Myocyte (in vitro differentiated cells): Measurements from ENCODE around the gene NTSR1. TPM values are rescaled to one million over a fixed set of nuclear protein-coding genes. Genes with fewer than 3 reads are reported as not detected.

Experiments
- DNase-seq: peaks from one replicate; pipeline ENCODE4 v3.0.0-alpha.2; 2012; ENCODE audit warnings: low read depth
- total RNA-seq: library from RNA; depleted of rRNA; stranded (reverse); fragments of >200 nt; gene quantifications from 2 replicates; pipeline ENCODE4 v1.2.3, GENCODE V29; 2014

The NTSR1 gene
- total RNA-seq, 1 donor from 2014 or later = not detected

DNA sequence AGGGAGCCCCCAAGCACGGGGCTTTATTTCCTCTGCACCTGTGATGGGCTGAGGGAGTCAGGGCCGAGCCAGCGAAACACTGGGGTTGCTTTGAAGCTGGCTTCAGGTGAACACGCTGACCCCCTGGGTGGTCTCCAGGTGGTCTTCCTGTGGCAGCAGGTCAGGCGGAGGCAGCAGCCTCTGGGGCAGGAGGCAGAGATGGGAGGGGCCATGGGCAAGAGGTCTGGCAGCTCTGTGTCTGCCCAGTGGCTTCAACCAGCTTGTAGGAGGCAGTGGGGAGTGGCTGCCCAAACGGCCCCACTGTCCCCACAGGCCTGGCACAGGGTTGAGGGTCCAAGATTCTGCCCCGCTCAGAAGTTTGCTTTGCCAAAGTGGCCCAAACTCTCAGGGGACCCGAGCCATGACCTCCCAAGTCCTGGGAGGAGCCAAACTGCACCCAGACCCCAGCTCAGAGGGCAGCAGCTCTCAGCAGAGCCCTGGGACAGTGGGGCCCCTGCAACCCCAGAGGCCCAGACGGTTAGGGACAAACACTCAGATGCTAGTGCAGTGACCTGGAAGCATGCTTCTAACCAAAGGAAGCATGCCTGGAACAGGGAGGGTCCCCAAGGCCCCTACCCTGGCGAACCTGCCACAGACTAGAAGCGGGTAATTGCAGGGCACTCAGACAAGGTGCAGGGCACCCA is 15.3 kb downstream of the NTSR1 start:
- DNase-seq = no peak

DNA sequence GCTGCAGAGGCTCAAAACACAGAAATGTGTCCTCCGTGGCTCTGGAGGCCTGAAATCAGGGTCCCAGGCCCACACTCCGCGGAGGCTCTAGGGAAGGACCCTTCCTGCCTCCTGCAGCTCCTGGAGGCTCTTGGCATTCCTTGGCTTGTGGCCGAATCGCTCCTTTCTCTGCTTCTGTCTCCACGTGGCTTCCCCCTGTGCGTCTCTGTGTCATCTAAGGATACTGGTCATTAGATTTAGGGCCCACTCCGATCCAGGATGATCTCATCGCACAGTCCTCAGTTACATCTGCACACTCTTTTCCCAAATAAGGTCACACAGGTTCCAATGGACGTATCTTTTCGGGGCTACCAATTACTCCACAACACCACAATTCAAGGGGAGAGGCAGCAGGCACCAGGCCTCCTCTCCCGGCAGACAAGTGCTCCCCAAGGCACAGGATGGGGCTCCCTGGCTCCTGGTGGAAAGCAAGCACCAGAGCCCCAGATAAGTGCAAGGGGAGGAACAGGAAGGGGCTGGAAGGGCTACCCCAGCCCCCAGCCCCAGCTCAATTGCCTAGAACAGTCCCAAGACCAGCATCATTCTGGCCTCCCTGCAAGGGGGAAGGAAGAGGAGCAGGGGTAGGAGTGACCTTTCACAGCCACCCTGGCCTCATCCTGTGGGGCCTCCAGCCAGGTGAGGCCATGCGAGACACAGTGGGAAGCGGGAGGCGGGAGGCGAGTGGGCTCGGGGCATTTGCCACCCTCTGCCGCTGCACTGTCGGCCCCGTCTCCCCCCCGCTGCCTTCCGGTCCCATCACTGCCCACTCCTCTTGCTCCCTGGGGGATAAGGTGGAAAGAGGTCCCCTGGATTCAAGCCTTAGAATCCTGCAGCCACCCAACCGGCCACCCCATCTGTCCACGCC is 16.3 kb downstream of the NTSR1 start:
- DNase-seq = no peak

- DNase-seq = no peak
Observed at GRCh38 chr20:62725596-62726268, 17.1 kb downstream of the NTSR1 start.

GRCh38 chr20:62726276-62726675 is 17.6 kb downstream of the NTSR1 start:
- no peak for DNase-seq

- no peak for DNase-seq
Observed at GRCh38 chr20:62726716-62727583, 18.3 kb downstream of the NTSR1 start.

DNA sequence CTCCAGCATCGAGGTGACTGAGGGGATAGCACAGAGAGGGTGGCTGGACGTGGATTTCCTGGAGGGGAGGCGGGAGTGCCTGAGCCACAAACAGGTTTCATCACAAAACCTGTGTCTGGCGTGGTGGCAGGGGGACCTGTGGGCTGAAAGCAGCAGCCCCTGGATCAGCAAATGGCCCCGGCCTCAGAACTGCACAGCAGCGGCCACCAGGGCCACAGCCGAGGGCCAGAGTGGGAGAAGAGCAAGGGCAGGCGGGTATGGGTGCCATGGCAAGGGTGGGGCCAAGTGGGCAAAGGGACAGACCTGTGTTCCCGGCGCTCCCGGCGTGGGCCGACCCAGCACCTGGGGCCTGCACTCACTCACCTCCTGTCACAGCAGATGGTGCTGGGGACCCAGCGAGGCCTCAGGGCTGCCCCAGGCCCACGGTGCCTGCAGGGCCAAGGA is 19.0 kb downstream of the NTSR1 start:
- DNase-seq = no peak

DNA sequence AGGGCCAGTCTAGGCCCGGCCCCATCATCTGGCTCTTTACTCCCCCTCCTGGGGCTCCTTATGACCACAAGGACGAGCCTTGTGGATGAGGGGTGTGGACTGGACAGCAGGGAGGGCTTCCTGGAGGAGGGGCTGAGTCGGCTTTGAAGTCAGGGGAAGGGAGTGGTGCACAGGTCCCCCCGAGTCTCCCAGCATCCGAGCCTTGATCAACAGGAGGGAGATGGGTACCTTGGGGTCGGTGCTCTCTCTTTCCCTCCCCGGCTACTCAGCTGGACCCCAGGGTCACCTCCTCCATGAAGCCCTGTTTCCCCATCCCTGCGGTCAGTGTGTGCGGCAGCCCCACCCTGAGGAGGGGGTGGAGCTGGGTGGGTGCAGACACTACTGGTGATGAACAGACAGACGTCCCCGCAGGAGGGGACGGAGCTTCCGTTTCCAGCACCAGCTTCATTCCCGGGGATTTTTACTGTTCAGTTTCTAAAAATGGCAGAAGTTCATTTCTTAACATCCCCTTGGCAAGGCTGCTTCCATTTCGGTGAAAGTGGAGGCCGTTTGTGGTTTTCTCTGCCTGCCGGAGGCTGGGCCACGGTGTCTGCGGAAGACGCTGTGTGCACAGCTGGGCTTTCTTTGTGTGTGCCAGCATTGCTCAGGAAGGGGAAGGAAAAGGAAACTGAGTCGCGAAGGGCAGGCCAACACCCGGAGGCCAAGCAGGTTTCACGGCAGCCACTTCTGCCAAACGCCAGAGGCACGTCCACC is 19.6 kb downstream of the NTSR1 start:
- no peak for DNase-seq

DNA sequence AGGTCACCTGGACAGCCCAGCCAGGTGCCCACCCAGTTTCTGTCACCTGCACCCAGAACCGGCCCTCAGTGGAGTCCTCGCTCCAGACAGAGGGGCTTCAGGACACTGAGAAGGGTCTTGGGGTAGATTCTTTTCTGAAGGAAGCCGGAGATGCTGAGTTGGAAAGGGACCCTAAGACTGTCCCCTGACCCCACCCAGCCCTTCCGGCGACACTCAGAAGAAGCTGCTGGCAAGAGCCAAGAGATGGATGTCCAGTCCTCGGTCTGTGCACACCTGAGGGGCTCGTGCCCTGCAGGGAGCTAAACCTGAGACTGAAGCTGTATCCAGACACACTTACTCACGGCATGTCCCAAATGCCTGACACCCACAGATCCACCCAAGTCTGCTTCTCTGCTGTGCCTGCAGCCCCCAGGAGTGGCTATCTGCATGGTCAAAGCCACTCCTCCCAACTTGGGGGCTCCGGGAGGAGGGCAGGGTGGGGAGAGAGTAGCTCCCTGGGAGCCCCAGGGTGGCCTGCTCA is 20.2 kb downstream of the NTSR1 start:
- no peak for DNase-seq

DNA sequence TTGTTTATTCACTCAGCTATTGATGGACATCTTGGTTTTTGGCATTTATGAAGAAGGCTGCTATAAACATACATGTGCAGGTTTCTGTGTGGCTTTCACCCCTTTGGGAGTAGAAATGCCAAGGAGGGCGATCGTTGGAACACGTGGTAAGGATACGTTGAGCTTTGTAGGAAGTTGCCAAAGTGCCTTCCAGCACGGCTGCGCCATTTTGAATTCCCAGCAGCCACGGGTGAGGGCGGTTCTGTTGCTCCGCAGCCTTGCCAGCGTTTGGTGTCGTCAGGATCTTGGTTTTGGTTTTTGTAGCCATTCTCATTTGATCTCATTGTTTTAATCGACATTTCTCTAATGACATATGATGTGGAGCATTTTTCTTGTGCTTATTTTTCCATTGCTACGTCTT is 21.8 kb downstream of the NTSR1 start:
- no peak for DNase-seq

DNA sequence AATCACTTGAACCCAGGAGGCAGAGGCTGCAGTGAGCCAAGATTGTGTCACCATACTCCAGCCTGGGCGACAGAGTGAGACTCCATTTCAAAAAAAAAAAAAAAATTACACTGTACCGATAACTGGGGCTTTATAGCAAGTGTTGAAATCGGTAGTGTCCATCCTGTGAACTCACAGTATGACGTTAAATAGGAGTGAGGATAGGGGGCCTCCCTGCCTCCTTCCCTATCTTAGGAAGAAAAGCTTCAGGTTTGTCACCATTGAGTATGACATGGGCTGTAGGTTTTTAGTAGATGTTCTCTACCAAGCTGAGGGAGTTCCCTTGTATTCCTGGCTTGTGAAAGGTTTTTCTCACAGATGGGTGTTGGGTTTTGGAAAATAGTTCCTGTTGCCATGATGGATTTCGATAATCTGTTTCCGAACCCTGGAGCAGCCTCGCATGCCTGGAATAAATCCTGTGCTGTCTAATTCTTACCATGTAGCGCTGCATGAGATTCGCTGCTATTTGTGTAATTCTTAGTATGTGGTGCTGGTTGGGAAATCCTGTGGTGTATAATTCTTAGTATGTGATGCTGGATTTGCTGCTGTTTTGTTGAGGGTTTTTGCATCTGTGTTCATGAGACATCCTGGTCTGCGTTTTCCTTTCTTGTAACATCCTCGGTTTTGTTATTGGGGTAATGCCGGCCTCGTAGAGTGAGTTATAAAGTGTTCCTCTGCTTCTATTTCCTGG is 23.6 kb downstream of the NTSR1 start:
- no peak for DNase-seq

DNA sequence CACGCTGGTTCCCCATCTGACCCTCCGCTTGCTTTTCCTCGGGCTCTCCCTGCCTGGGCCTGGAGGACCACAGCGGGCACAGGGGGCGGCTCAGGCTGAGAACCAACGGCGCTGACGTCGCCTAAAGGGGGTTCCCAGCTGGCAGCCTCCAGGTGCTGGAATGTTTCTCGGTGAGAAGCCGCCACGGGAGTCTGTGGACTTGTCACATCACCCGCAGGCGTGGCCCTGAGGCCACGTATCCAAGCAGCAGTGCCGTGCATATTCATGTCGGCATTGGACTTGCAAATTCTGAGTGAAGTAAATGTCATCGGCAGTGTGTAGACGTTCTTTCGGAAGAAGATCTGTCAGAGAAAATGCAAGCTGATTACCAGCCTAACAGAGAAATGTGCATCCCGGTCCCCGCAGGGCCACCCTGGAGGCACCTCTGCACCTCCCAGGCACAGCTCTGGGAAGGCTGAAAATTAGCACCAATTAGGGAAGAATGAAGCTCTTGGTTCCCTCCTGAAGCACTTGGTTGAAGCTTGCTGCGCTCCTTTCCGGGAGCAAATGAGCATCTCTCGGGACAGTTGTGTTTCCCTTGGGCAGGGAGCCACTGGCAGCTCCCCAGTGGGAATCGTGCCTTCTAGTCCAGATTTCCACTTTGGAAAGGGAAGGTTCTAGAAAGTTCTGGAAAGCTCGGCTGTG is 24.3 kb downstream of the NTSR1 start:
- DNase-seq = no peak

DNA sequence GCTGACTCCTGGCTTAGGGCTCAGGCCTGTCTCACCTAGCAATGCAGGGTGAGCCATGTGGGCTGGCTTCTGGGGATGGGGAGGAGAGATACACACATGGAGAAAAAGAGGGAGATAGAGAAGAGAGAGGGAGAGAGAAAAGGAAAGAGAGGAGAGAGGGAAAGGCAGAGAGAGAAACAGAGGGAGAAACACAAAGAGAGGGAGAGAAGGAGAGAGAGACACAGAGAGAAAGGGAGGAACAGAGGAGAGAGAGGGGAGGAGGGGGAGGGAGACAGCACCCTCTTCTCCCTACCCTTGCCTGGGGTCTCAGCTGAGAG is 24.8 kb downstream of the NTSR1 start:
- no peak for DNase-seq

DNA sequence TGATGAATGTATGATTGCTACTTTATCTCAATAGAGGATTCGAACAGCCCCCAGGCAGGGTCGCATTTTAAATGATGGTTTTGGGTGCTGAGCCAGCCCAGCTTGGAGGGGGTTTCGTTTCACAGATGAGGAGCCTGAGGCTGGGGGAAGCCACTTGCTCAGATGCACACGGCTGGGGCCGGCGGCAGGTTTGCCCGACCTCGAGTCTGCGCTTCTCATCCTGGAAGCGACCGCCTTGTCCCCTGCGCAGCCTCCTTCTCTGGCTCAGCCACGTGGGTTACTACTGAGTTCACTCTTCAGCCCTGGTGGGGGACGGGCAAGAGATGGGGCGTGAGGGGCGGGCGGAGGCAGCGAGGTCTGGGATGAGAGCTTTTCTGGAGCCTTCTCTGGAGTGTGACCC is 25.3 kb downstream of the NTSR1 start:
- no peak for DNase-seq

GRCh38 chr20:62734326-62734725 is 25.7 kb downstream of the NTSR1 start:
- DNase-seq = no peak

DNA sequence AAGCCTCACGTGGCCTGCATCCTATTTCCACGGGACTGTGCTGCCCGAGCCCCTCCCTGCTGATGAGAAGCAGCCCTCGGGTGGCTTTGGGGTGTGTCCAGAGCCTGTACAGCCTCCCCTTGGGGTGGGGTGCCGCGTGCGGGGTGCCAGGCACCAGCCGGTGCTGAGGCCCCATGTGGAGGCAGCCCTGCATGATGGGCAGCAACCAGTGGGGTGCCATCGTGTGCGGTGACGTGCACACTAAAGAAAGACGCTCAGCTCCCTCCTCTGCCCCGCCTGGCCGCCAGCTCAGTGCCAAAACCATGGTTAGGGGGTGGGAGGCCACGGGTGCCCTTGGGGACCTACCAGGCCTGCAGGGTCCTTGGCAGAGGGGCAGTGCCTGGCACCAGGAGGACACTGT is 26.2 kb downstream of the NTSR1 start:
- no peak for DNase-seq

DNA sequence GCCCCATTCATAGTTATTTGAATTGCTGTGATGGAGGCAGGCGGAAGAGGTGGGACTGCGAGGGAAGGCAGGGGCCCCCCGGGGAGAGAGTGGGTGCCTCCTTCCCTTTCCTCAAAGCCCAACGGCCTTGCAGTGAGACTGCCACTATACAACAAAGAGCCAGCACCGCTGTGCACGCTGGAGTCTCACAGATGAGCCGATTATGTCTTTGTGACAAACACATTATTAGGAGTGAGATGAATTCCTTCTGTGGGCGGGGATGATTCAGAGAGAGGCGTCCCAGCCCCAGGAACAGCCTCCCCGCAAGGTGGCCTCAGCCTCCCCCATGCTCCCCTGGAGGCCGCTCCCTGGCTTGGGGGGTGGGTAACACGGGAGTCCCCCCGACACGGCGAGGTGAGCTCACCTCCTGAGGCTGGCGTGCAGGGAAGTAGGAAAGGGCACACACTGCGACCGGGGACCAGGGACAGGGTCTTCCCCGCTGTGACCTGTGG is 26.7 kb downstream of the NTSR1 start:
- DNase-seq = no peak

DNA sequence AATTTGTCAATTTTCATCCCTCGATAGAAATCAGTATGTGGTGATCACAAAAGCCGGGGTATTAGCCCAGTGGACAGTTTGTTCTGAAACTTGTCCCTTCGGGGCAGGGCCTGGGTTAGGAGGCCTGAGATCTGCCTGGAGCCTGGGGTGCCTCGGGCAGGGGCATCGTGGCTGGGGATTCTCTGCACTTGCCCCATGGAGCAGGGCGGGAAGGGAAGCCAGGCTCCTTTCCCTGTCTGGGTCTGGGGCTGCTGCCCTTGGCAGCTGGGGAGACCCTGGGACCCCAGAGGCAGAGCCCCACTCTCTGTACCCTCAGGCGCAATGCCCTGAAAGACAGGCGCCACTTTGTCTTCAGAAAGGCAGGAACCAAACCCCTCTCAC is 27.4 kb downstream of the NTSR1 start:
- DNase-seq = no peak

GRCh38 chr20:62736407-62737071 is 27.9 kb downstream of the NTSR1 start:
- no peak for DNase-seq
